Measurements from ENCODE around the gene HERPUD2.
"Not testable (repeated sequence)": the region's sequence is repeated elsewhere in the genome, so short reads cannot be mapped to it uniquely, and the experiment has no call there.

HERPUD2 gene

GRCh38 chr7:35624299-35625186 lies 70.4 kb downstream of the HERPUD2 start:
- in situ Hi-C loops (cut with HindIII; ENCODE audit: low sequenced_read_pairs): no loop called here

- in situ Hi-C loops (cut with HindIII; ENCODE audit: low sequenced_read_pairs): no loop called here
Measured at GRCh38 chr7:35623381-35623780, 71.6 kb downstream of the HERPUD2 start.

GRCh38 chr7:35619863-35620262 lies 75.1 kb downstream of the HERPUD2 start:
- in situ Hi-C loops (cut with HindIII; ENCODE audit: low sequenced_read_pairs): no loop called here

- in situ Hi-C loops (cut with HindIII; ENCODE audit: low sequenced_read_pairs): no loop called here
Measured at GRCh38 chr7:35617041-35617440, 77.9 kb downstream of the HERPUD2 start.

GRCh38 chr7:35613150-35613549 lies 81.8 kb downstream of the HERPUD2 start:
- in situ Hi-C loops (cut with HindIII; ENCODE audit: low sequenced_read_pairs): no loop called here

- in situ Hi-C loops (cut with HindIII; ENCODE audit: low sequenced_read_pairs): no loop called here
Measured at GRCh38 chr7:35605760-35606159, 89.2 kb downstream of the HERPUD2 start.

- in situ Hi-C loops (cut with HindIII; ENCODE audit: low sequenced_read_pairs): no loop called here
Measured at GRCh38 chr7:35604595-35604994, 90.3 kb downstream of the HERPUD2 start.

GRCh38 chr7:35599645-35600044 lies 95.3 kb downstream of the HERPUD2 start:
- in situ Hi-C loops (cut with HindIII; ENCODE audit: low sequenced_read_pairs): no loop called here

GRCh38 chr7:35599061-35599460 lies 95.9 kb downstream of the HERPUD2 start:
- in situ Hi-C loops (cut with HindIII; ENCODE audit: low sequenced_read_pairs): no loop called here

- in situ Hi-C loops (cut with HindIII; ENCODE audit: low sequenced_read_pairs): no loop called here
Measured at GRCh38 chr7:35596061-35596460, 98.9 kb downstream of the HERPUD2 start.

- in situ Hi-C loops (cut with HindIII; ENCODE audit: low sequenced_read_pairs): no loop called here
Measured at GRCh38 chr7:35593899-35594298, 101.0 kb downstream of the HERPUD2 start.

GRCh38 chr7:35588647-35589046 lies 106.3 kb downstream of the HERPUD2 start:
- in situ Hi-C loops (cut with HindIII; ENCODE audit: low sequenced_read_pairs): no loop called here

- in situ Hi-C loops (cut with HindIII; ENCODE audit: low sequenced_read_pairs): no loop called here
Measured at GRCh38 chr7:35584990-35585389, 109.9 kb downstream of the HERPUD2 start.

GRCh38 chr7:35584533-35584932 lies 110.4 kb downstream of the HERPUD2 start:
- in situ Hi-C loops (cut with HindIII; ENCODE audit: low sequenced_read_pairs): not testable (repeated sequence)

Data from DLD1 (cell line).